ENCODE data around the gene DYRK4. TPM values are rescaled to one million over a fixed set of nuclear protein-coding genes. Genes with fewer than 3 reads are reported as not detected.

The DYRK4 gene
- total and polyA plus RNA-seq, 2 of the 13 experiments (the other 11 are each of a cell fraction or from before 2014, with no cell fraction given) = 29.4 to 40.2 TPM

GRCh38 chr12:4538207-4539160, 23.5 kb upstream of the DYRK4 start, which contains the start of gene RAD51AP1 (continued):
- TF ChIP-seq ZBTB44 (CRISPR knock-in tag; IDR thresholded peaks at IDR 0.05) (0 out of 2 replicates have a peak, but pooled peaks have one; percentile 30), ZNF547 (CRISPR knock-in tag; IDR thresholded peaks at IDR 0.05) (no peak), PHF5A (CRISPR knock-in tag; IDR thresholded peaks at IDR 0.05; ENCODE audit: low read depth, unreplicated experiment) (no peak), GLI4 (CRISPR knock-in tag; IDR thresholded peaks at IDR 0.05; ENCODE audit: borderline replicate concordance) (no peak), GTF3A (CRISPR knock-in tag; conservative IDR thresholded peaks at IDR 0.05) (no peak), ZNF260 (CRISPR knock-in tag; IDR thresholded peaks at IDR 0.05; ENCODE audit: borderline replicate concordance, low read depth) (no peak), ELF1 (CRISPR knock-in tag; IDR thresholded peaks at IDR 0.05) (peak; percentile 86), PATZ1 (CRISPR knock-in tag; IDR thresholded peaks at IDR 0.05) (no peak), HNRNPH1 (optimal IDR thresholded peaks at IDR 0.05; ENCODE audit: low read depth, low read length) (no peak), ZBTB40 (IDR thresholded peaks at IDR 0.05) (peak; percentile 49; the same call in 1 of the 2 replicates), ZBTB40 (CRISPR knock-in tag; IDR thresholded peaks at IDR 0.05) (no peak; the same call in 1 of the 2 replicates), ZMYM3 (CRISPR knock-in tag; IDR thresholded peaks at IDR 0.05) (0 out of 2 replicates have a peak, but pooled peaks have one; percentile 15)
- TF ChIP-seq, protein P1, sequence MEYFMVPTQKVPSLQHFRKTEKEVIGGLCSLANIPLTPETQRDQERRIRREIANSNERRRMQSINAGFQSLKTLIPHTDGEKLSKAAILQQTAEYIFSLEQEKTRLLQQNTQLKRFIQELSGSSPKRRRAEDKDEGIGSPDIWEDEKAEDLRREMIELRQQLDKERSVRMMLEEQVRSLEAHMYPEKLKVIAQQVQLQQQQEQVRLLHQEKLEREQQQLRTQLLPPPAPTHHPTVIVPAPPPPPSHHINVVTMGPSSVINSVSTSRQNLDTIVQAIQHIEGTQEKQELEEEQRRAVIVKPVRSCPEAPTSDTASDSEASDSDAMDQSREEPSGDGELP (IDR thresholded peaks at IDR 0.05; ENCODE audit: borderline replicate concordance, low read depth) = peak; percentile 99
